SK-N-SH treated with all-trans-retinoic acid at 6 μM for 48 hours (cell line): ENCODE measurements around the gene C1orf159.
"Not testable (repeated sequence)": the region's sequence is repeated elsewhere in the genome, so short reads cannot be mapped to it uniquely, and the experiment has no call there.

ENCODE experiments used
- CSDC2 ChIP-seq: fragments of 250-450 bp; sonication (Bioruptor Pico); IDR thresholded peaks from 2 replicates; pipeline ENCODE4 v1.5.0; 2020; ENCODE audit warnings: mild to moderate bottlenecking, moderate library complexity
- CSRNP3 ChIP-seq: fragments of 250-450 bp; sonication (Bioruptor Pico); IDR thresholded peaks from 2 replicates; pipeline ENCODE4 v1.5.1; 2021; ENCODE audit warnings: mild to moderate bottlenecking, moderate library complexity
- GLIS3 ChIP-seq: fragments of 250-450 bp; sonication (Bioruptor Pico); IDR thresholded peaks from 2 replicates; pipeline ENCODE4 v1.5.0; 2020; ENCODE audit warnings: mild to moderate bottlenecking, moderate library complexity
- SNAI2 ChIP-seq: fragments of 250-450 bp; sonication (Bioruptor Pico); IDR thresholded peaks from 2 replicates; pipeline ENCODE4 v1.5.0; 2020; ENCODE audit warnings: mild to moderate bottlenecking, moderate library complexity
- TOX ChIP-seq: fragments of 250-450 bp; sonication (Bioruptor Pico); IDR thresholded peaks from 2 replicates; pipeline ENCODE4 v1.8.0; 2021; ENCODE audit warnings: mild to moderate bottlenecking, moderate library complexity, borderline replicate concordance
- TSHZ2 ChIP-seq: fragments of 250-450 bp; sonication (Bioruptor Pico); IDR thresholded peaks from 2 replicates; pipeline ENCODE4 v1.5.0; 2020; ENCODE audit warnings: mild to moderate bottlenecking, moderate library complexity
- ZC3H10 ChIP-seq: fragments of 250-450 bp; sonication (Bioruptor Pico); IDR thresholded peaks from 2 replicates; pipeline ENCODE4 v1.5.1; 2021; ENCODE audit warnings: mild to moderate bottlenecking, moderate library complexity
- ZFP3 ChIP-seq: fragments of 250-450 bp; sonication (Bioruptor Pico); IDR thresholded peaks from 2 replicates; pipeline ENCODE4 v1.5.0; 2020; ENCODE audit warnings: mild to moderate bottlenecking, moderate library complexity
- ZNF70 ChIP-seq: fragments of 450-650 bp; formaldehyde crosslinking; IDR thresholded peaks from 2 replicates; pipeline ENCODE4 v1.5.0; 2020; ENCODE audit warnings: mild to moderate bottlenecking, moderate library complexity
- ZNF8 ChIP-seq: fragments of 450-650 bp; formaldehyde crosslinking; IDR thresholded peaks from 2 replicates; pipeline ENCODE4 v1.5.0; 2020; ENCODE audit warnings: mild to moderate bottlenecking, moderate library complexity

- TF ChIP-seq TSHZ2 (CRISPR knock-in tag); GLIS3; CSRNP3 (CRISPR knock-in tag); ZFP3 (CRISPR knock-in tag); ZC3H10 (CRISPR knock-in tag); CSDC2 (CRISPR knock-in tag); TOX (CRISPR knock-in tag); ZNF8 (CRISPR knock-in tag); ZNF70 (CRISPR knock-in tag); SNAI2 (CRISPR knock-in tag): not testable (repeated sequence)
Observed at GRCh38 chr1:1096136-1096535, 19.8 kb downstream of the C1orf159 start.
